GM10248 (cell line): ENCODE measurements around the gene WBP1L.
A peak's percentile ranks its signal among the peaks of the same experiment; 100 is the strongest.

Experiments
- CTCF ChIA-PET: fragments of 300-600 bp; sonication (Branson Sonifier 250); formaldehyde crosslinking; extraction: SDS; loops from one replicate; lab custom pipeline; 2021; ENCODE audit warnings: antibody characterized with exemption; lab: Yijun Ruan, JAX
- POLR2A ChIA-PET: fragments of 350-650 bp; sonication (Branson Sonifier 250); formaldehyde crosslinking; extraction: SDS; loops from one replicate; lab custom pipeline; 2020; ENCODE audit warnings: antibody characterized with exemption; lab: Yijun Ruan, JAX
- DNase-seq: peaks from one replicate; pipeline ENCODE4 v3.0.0; 2012; ENCODE audit errors: extremely low spot score
- TF ChIP-seq, protein P1 (sequence below): IDR thresholded peaks from 2 replicates; pipeline ENCODE4 v1.5.1; 2012; ENCODE audit warnings: mild to moderate bottlenecking, low read depth; ENCODE audit errors: extremely low read depth, missing control alignments, control extremely low read depth

WBP1L gene

DNA sequence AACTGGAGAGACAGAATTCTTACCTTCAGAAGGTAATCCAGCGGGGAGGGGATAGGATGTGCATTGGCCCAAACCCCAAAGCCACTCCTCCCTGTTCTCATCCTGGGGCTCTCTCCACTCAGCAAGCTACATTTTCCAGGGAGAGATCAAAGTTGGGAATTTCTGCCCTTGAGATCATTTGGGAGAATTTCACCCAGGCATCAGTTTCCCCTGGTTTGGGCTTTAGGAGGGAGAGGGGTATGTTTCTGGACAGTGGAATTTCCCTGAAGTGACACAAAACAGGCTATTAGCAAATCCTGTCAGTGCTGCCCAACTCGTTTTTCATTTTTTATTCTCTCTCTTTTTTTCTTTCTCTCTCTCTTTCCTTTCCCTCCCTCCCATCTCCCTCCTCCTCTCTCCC lies 57.7 kb downstream of the WBP1L start:
- DNase-seq: no peak
- ChIA-PET CTCF (no interaction called here), POLR2A (interaction anchor here (1.0 kb wide), 1 partner anchor 24 kb away, joined by 4 read pairs; no protein-coding TSS in a partner anchor)
- TF ChIP-seq, protein P1, sequence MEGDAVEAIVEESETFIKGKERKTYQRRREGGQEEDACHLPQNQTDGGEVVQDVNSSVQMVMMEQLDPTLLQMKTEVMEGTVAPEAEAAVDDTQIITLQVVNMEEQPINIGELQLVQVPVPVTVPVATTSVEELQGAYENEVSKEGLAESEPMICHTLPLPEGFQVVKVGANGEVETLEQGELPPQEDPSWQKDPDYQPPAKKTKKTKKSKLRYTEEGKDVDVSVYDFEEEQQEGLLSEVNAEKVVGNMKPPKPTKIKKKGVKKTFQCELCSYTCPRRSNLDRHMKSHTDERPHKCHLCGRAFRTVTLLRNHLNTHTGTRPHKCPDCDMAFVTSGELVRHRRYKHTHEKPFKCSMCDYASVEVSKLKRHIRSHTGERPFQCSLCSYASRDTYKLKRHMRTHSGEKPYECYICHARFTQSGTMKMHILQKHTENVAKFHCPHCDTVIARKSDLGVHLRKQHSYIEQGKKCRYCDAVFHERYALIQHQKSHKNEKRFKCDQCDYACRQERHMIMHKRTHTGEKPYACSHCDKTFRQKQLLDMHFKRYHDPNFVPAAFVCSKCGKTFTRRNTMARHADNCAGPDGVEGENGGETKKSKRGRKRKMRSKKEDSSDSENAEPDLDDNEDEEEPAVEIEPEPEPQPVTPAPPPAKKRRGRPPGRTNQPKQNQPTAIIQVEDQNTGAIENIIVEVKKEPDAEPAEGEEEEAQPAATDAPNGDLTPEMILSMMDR: no peak

DNA sequence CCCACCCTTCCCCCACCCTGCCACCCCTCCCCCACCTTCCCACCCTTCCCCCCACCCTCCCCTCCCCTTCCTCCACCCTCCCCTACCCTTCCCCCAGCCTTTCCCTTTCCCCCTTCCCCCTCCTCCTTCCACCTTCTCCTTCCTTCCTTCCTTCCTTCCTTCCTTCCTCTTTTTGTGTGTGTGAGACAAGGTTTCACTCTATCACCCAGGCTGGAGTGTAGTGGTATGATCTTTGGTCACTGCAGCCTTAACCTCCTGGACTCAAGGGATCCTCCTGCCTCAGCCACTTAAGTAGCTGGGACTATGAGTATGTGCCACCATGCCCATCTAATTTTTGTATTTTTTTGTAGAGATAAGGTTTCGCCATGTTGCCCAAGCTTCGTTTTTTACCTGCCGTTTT lies 58.2 kb downstream of the WBP1L start:
- ChIA-PET CTCF (interaction anchor here (1.0 to 1.6 kb wide), 3 partner anchors 11 to 115 kb away, joined by 3 read pairs; no protein-coding TSS in a partner anchor), POLR2A (interaction anchor here (1.0 kb wide), 1 partner anchor 25 kb away, joined by 4 read pairs; no protein-coding TSS in a partner anchor)
- no peak for DNase-seq
- TF ChIP-seq, protein P1: no peak

DNA sequence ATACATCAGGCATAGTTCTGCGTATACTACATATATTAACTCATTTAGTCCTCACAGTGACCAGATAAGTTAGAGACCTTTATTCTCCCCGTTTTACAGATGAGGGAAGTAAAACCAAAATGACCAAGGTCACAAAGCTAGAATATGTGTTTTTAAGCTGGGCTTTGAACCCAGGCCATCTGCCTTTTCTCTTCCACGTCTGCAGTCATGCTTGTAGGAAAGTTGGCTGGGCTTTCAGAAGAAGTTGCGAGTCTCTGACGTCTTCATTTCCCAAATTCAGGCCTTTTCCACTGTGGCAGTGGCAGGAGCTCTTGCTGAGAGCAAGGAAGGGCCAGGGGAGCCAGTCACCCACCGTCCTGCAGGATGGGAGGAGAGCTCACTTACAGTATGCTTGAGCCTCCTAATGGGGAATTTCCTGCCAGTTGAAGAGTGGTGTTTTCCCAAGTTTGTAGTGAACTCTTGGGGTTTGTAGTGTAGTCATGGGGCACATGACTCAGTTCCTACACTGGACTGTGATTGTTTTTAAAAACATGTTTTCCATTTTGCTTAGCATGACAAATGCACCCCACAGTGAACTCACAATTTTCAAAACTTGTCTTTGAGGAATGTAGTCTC lies 59.3 kb downstream of the WBP1L start:
- peak; percentile 45 for DNase-seq
- ChIA-PET CTCF (interaction anchor here (0.6 to 1.6 kb wide), 8 partner anchors 9 to 114 kb away, joined by 3 to 4 read pairs (median 3); no protein-coding TSS in a partner anchor), POLR2A (no interaction called here)
- TF ChIP-seq, protein P1: no peak

DNA sequence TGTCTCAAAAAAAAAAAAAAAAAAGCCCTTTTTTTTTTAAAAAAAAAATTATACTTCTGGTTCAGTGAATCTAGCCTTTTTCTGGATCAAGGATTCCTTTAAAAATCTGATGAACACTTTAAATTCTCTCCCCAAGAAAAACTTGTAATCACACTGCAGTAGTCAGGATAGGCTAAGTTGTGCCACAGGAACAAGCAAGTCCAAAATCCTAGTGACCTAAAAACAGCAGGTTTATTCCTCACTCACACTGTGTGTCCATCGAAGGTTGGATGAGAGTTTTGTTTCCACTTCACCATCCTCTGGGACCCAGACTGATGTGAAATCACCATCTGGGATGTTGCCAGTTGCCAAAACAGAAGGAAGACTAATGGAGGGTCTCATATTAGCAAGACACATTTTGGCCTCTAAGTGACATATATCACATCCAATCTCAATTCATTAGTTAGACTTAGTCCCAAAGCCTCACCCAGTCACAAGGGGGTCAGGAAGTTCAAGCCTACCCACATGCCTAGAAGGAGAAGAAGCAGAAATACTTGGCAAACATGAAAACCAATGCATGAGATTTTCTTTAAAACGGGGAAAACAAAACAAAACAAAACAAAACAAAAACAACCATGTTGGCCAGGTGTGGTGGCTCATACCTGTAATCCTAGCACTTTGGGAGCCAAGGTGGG lies 60.8 kb downstream of the WBP1L start:
- CTCF ChIA-PET: interaction anchor here (1.0 kb wide), 1 partner anchor 17 kb away, joined by 3 read pairs; no protein-coding TSS in a partner anchor
- POLR2A ChIA-PET: no interaction called here
- TF ChIP-seq, protein P1: no peak
- DNase-seq: no peak

DNA sequence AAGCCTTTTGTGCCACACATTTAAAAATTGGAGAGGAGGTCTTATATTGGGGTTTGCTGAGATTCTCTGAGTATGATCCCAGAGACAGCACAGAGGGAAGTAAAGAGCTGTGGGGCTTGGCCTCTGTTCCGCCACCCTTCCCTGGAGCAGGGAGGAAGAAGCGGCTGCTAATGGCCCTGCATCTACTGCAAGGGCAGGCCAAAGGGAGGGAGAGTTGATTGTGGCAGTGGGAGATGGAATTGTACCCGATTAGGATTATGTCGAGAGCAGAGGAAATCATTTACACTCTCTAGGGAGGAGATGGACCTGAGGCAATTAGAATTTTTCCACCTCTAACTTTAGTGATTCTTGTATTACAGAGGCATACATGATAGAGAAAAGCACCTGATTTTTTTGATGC lies 64.6 kb downstream of the WBP1L start:
- ChIA-PET POLR2A (no interaction called here), CTCF (no interaction called here)
- TF ChIP-seq, protein P1: no peak
- DNase-seq: no peak

DNA sequence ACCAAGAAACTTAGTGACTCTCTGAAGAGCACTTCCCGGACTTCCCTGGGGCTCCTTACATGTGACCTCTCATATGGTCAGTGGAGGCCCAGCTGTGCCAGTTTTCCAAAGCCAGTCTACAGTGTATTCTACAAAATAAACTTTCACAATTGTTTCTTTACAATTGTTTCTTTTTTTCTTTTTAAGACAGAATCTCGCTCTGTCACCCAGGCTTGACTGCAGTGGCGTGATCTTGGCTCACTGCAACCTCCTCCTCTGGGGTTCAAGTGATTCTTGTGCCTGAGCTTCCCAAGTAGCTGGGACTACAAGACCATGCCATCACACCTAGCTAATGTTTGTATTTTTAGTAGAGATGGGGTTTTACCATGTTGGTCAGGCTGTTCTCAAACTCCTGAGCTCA lies 67.6 kb downstream of the WBP1L start:
- POLR2A ChIA-PET: no interaction called here
- TF ChIP-seq, protein P1: no peak
- CTCF ChIA-PET: interaction anchor here (1.0 kb wide), 1 partner anchor 8 kb away, joined by 4 read pairs; no protein-coding TSS in a partner anchor
- DNase-seq: no peak
